A549 (cell line): Measurements from ENCODE around the gene ZNF700.
"Not testable (repeated sequence)": the region's sequence is repeated elsewhere in the genome, so short reads cannot be mapped to it uniquely, and the experiment has no call there.

Experiments used
- CEBPB ChIP-seq, 2 experiments: fragments of >200 bp in 1 of 2; sonication (Bioruptor Twin) in 1 of 2; formaldehyde crosslinking in 1 of 2; IDR thresholded peaks; 2 replicates each; pipeline ENCODE4 v1.6.1; 2012 to 2016
- EP300 ChIP-seq, 2 experiments: fragments of >200 bp; sonication (Bioruptor Twin); formaldehyde crosslinking; IDR thresholded peaks; 2 replicates in 1 of 2; 3 replicates in 1 of 2; pipeline ENCODE4 v1.6.1; 2016 to 2017
- FOSL2 ChIP-seq, 2 experiments: fragments of 450-650 bp in 1 of 2; fragments of >200 bp in 1 of 2; sonication (Bioruptor Twin) in 1 of 2; formaldehyde crosslinking; IDR thresholded peaks; 2 replicates each; pipeline versions ENCODE4 v1.5.0 to v1.6.1; 2016 to 2020; ENCODE audit warnings: mild to moderate bottlenecking in 1 of 2, moderate library complexity in 1 of 2
- HEYL ChIP-seq: fragments of 250-450 bp; sonication (Bioruptor Pico); IDR thresholded peaks from 2 replicates; pipeline ENCODE4 v1.8.0; 2021; ENCODE audit warnings: mild to moderate bottlenecking, moderate library complexity
- JUNB ChIP-seq: fragments of >200 bp; sonication (Bioruptor Twin); formaldehyde crosslinking; IDR thresholded peaks from 2 replicates; pipeline ENCODE4 v1.6.1; 2016
- MYC ChIP-seq: IDR thresholded peaks from 2 replicates; pipeline ENCODE4 v1.6.1; 2012; ENCODE audit warnings: mild to moderate bottlenecking, inconsistent platforms, low read length, improper control_type of control experiment, borderline replicate concordance
- POLR2A ChIP-seq: IDR thresholded peaks from 2 replicates; pipeline ENCODE4 v1.6.1; 2012; ENCODE audit warnings: mild to moderate bottlenecking, low read length
- RAD21 ChIP-seq, 2 experiments: fragments of >200 bp in 1 of 2; sonication (Bioruptor Twin) in 1 of 2; formaldehyde crosslinking in 1 of 2; IDR thresholded peaks in 1 of 2; conservative IDR thresholded peaks in 1 of 2; 2 replicates in 1 of 2; 3 replicates in 1 of 2; pipeline ENCODE4 v1.6.1; 2012 to 2018; ENCODE audit warnings: inconsistent platforms in 1 of 2
- SREBF2 ChIP-seq: fragments of 450-650 bp; IDR thresholded peaks from 2 replicates; pipeline ENCODE4 v1.6.1; 2014; ENCODE audit warnings: mild to moderate bottlenecking, moderate library complexity
- TF ChIP-seq, protein P1 (sequence below): fragments of >200 bp; sonication (Bioruptor Twin); formaldehyde crosslinking; IDR thresholded peaks from 3 replicates; pipeline ENCODE4 v1.5.1; 2016
- TF ChIP-seq, protein P2 (sequence below): IDR thresholded peaks from 2 replicates; pipeline ENCODE4 v1.6.1; 2012
- TF ChIP-seq, protein P3 (sequence below): fragments of 200-600 bp; sonication (generic); IDR thresholded peaks from 2 replicates; pipeline ENCODE4 v1.6.1; 2016; ENCODE audit warnings: antibody characterized with exemption, mild to moderate bottlenecking, moderate library complexity

- TF ChIP-seq CEBPB (IDR thresholded peaks at IDR 0.05); JUNB; POLR2A; RAD21 (conservative IDR thresholded peaks at IDR 0.05 in 1 of 2, IDR thresholded peaks at IDR 0.05 in 1 of 2); EP300 (IDR thresholded peaks at IDR 0.05); SREBF2; MYC; HEYL (CRISPR knock-in tag); FOSL2 (IDR thresholded peaks at IDR 0.05); FOSL2 (CRISPR knock-in tag; IDR thresholded peaks at IDR 0.05): not testable (repeated sequence)
- TF ChIP-seq, protein P1, sequence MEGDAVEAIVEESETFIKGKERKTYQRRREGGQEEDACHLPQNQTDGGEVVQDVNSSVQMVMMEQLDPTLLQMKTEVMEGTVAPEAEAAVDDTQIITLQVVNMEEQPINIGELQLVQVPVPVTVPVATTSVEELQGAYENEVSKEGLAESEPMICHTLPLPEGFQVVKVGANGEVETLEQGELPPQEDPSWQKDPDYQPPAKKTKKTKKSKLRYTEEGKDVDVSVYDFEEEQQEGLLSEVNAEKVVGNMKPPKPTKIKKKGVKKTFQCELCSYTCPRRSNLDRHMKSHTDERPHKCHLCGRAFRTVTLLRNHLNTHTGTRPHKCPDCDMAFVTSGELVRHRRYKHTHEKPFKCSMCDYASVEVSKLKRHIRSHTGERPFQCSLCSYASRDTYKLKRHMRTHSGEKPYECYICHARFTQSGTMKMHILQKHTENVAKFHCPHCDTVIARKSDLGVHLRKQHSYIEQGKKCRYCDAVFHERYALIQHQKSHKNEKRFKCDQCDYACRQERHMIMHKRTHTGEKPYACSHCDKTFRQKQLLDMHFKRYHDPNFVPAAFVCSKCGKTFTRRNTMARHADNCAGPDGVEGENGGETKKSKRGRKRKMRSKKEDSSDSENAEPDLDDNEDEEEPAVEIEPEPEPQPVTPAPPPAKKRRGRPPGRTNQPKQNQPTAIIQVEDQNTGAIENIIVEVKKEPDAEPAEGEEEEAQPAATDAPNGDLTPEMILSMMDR, result not testable (repeated sequence)
- TF ChIP-seq, protein P2, sequence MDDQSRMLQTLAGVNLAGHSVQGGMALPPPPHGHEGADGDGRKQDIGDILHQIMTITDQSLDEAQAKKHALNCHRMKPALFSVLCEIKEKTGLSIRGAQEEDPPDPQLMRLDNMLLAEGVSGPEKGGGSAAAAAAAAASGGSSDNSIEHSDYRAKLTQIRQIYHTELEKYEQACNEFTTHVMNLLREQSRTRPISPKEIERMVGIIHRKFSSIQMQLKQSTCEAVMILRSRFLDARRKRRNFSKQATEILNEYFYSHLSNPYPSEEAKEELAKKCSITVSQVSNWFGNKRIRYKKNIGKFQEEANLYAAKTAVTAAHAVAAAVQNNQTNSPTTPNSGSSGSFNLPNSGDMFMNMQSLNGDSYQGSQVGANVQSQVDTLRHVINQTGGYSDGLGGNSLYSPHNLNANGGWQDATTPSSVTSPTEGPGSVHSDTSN, result not testable (repeated sequence)
- TF ChIP-seq, protein P3, sequence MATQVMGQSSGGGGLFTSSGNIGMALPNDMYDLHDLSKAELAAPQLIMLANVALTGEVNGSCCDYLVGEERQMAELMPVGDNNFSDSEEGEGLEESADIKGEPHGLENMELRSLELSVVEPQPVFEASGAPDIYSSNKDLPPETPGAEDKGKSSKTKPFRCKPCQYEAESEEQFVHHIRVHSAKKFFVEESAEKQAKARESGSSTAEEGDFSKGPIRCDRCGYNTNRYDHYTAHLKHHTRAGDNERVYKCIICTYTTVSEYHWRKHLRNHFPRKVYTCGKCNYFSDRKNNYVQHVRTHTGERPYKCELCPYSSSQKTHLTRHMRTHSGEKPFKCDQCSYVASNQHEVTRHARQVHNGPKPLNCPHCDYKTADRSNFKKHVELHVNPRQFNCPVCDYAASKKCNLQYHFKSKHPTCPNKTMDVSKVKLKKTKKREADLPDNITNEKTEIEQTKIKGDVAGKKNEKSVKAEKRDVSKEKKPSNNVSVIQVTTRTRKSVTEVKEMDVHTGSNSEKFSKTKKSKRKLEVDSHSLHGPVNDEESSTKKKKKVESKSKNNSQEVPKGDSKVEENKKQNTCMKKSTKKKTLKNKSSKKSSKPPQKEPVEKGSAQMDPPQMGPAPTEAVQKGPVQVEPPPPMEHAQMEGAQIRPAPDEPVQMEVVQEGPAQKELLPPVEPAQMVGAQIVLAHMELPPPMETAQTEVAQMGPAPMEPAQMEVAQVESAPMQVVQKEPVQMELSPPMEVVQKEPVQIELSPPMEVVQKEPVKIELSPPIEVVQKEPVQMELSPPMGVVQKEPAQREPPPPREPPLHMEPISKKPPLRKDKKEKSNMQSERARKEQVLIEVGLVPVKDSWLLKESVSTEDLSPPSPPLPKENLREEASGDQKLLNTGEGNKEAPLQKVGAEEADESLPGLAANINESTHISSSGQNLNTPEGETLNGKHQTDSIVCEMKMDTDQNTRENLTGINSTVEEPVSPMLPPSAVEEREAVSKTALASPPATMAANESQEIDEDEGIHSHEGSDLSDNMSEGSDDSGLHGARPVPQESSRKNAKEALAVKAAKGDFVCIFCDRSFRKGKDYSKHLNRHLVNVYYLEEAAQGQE, result not testable (repeated sequence)
These were observed 812 bp downstream of the ZNF700 start for GRCh38 chr19:11925651-11926187.
